Esophagus (tissue), 2 donors: ENCODE data around the gene DNM1L. TPM values are rescaled to one million over a fixed set of nuclear protein-coding genes. Genes with fewer than 3 reads are reported as not detected.

Source experiments
- H3K27ac ChIP-seq, 2 donors: one replicate each; pipeline ENCODE4 v1.5.1; 2013; ENCODE audit warnings: low read depth in 2 of 2, mild to moderate bottlenecking in 2 of 2, inconsistent platforms in 1 of 2, low read length in 1 of 2, moderate library complexity in 1 of 2
- H3K27me3 ChIP-seq, 2 donors: one replicate each; pipeline ENCODE4 v1.6.1; 2013; ENCODE audit warnings: low read length in 2 of 2, control low read depth in 1 of 2, mild to moderate bottlenecking in 1 of 2; ENCODE audit not compliant: insufficient read depth in 2 of 2, control insufficient read depth in 1 of 2
- H3K36me3 ChIP-seq, 2 donors: one replicate each; pipeline ENCODE4 v1.6.1; 2013; ENCODE audit warnings: low read length in 1 of 2; ENCODE audit not compliant: control insufficient read depth in 2 of 2, insufficient read depth in 2 of 2
- H3K4me1 ChIP-seq, 2 donors: one replicate each; pipeline ENCODE4 v1.6.1; 2013; ENCODE audit warnings: low read length in 1 of 2; ENCODE audit not compliant: control insufficient read depth in 2 of 2, insufficient read depth in 2 of 2
- H3K4me3 ChIP-seq, 2 donors: one replicate each; pipeline ENCODE4 v1.5.1; 2013; ENCODE audit warnings: low read length in 2 of 2, mild to moderate bottlenecking in 2 of 2, low read depth in 1 of 2, moderate library complexity in 1 of 2
- H3K9me3 ChIP-seq, 2 donors: one replicate each; pipeline ENCODE4 v1.6.1; 2013; ENCODE audit warnings: mild to moderate bottlenecking in 2 of 2, low read depth in 1 of 2, low read length in 1 of 2, moderate library complexity in 1 of 2; ENCODE audit not compliant: control insufficient read depth in 2 of 2, insufficient read depth in 1 of 2
- WGBS, 2 donors: extraction: QIAGEN DNeasy Blood & Tissue Kit; methylation state at CpG; one replicate each; pipeline ENCODE4 v1.1.7; 2013; 5-methylcytosine and 5-hydroxymethylcytosine counted together
- polyA plus RNA-seq, 2 donors: library from polyadenylated mRNA; stranded (reverse); fragments of 200-250 nt; gene quantifications; one replicate each; pipeline ENCODE4 v1.2.3, GENCODE V29; 2013
- donor health status: healthy with polysubstance abuse.
- donor health status: Bipolar disorder and iron deficiency.

DNM1L gene
- polyA plus RNA-seq, 2 donors = 24.3 to 24.5 TPM

GRCh38 chr12:32662665-32663064, 16.4 kb upstream of the DNM1L start:
- H3K9me3 ChIP-seq = no peaks in the 10 kb centered on the region
- H3K4me3 ChIP-seq = no peak overlapping the region
- H3K27ac ChIP-seq = no peak overlapping the region
- H3K36me3 ChIP-seq = no peaks in the 10 kb centered on the region
- peaks cover 0 to 4% of the 10 kb centered on the region in 2 donors for H3K4me1 ChIP-seq
- WGBS, 2 donors = 90 to 91% methylated on average over 2 of the region's 2 CpGs
- H3K27me3 ChIP-seq = no peaks in the 10 kb centered on the region

- 84 to 87% methylated on average over 14 of the region's 14 CpGs for WGBS, 2 donors
- Histone ChIP-seq H3K4me3 (no peak overlapping the region), H3K27ac (no peak overlapping the region), H3K4me1 (no peaks in the 10 kb centered on the region), H3K36me3 (no peaks in the 10 kb centered on the region), H3K27me3 (no peaks in the 10 kb centered on the region), H3K9me3 (peaks cover 0 to 4% of the 10 kb centered on the region in 2 donors)
Measured at GRCh38 chr12:32666018-32666417, 13.1 kb upstream of the DNM1L start.

GRCh38 chr12:32669584-32669983, 9.5 kb upstream of the DNM1L start:
- no peaks in the 10 kb centered on the region for H3K27me3 ChIP-seq
- no peak overlapping the region for H3K27ac ChIP-seq
- WGBS, 2 donors = 88 to 96% methylated on average over 1 of the region's 1 CpG
- H3K4me3 ChIP-seq = no peak overlapping the region
- peaks cover 0 to 4% of the 10 kb centered on the region in 2 donors for H3K9me3 ChIP-seq
- H3K4me1 ChIP-seq = no peaks in the 10 kb centered on the region
- H3K36me3 ChIP-seq = no peaks in the 10 kb centered on the region

- Histone ChIP-seq H3K4me1 (no peaks in the 10 kb centered on the region), H3K36me3 (no peaks in the 10 kb centered on the region), H3K4me3 (no peak overlapping the region), H3K9me3 (peaks cover 0 to 4% of the 10 kb centered on the region in 2 donors), H3K27ac (no peak overlapping the region), H3K27me3 (no peaks in the 10 kb centered on the region)
- 31 to 33% methylated on average over 11 of the region's 11 CpGs for WGBS, 2 donors
Measured at GRCh38 chr12:32671930-32672780, 6.9 kb upstream of the DNM1L start.

GRCh38 chr12:32679920-32680237, 778 bp downstream of the DNM1L start:
- peak overlapping the region; percentile 91 to 98 for H3K27ac ChIP-seq
- no peaks in the 10 kb centered on the region for H3K36me3 ChIP-seq
- no peaks in the 10 kb centered on the region for H3K9me3 ChIP-seq
- H3K4me1 ChIP-seq = no peaks in the 10 kb centered on the region
- no peaks in the 10 kb centered on the region for H3K27me3 ChIP-seq
- H3K4me3 ChIP-seq = peak overlapping the region; percentile 72 to 83
- 0% methylated on average over 14 of the region's 14 CpGs for WGBS, 2 donors

GRCh38 chr12:32680787-32681186, 1.7 kb downstream of the DNM1L start:
- Histone ChIP-seq H3K27ac (no peak overlapping the region), H3K9me3 (no peaks in the 10 kb centered on the region), H3K4me3 (peak overlapping the region in 1 of 2 donors; percentile 83), H3K27me3 (no peaks in the 10 kb centered on the region), H3K36me3 (no peaks in the 10 kb centered on the region), H3K4me1 (no peaks in the 10 kb centered on the region)

- no peaks in the 10 kb centered on the region for H3K27me3 ChIP-seq
- H3K36me3 ChIP-seq = no peaks in the 10 kb centered on the region
- H3K4me3 ChIP-seq = no peak overlapping the region
- H3K4me1 ChIP-seq = no peaks in the 10 kb centered on the region
- H3K9me3 ChIP-seq = no peaks in the 10 kb centered on the region
- no peak overlapping the region for H3K27ac ChIP-seq
- WGBS, 2 donors = 84 to 85% methylated on average over 11 of the region's 11 CpGs
Measured at GRCh38 chr12:32681272-32681671, 2.2 kb downstream of the DNM1L start.

- no peaks in the 10 kb centered on the region for H3K36me3 ChIP-seq
- WGBS, 2 donors = 91% methylated on average over 1 of the region's 1 CpG
Measured at GRCh38 chr12:32686340-32686739, 7.2 kb downstream of the DNM1L start.

GRCh38 chr12:32688786-32689185, 9.7 kb downstream of the DNM1L start:
- no peaks in the 10 kb centered on the region for H3K36me3 ChIP-seq
- no peaks in the 10 kb centered on the region for H3K9me3 ChIP-seq
- no peak overlapping the region for H3K4me3 ChIP-seq
- no peaks in the 10 kb centered on the region for H3K27me3 ChIP-seq
- H3K27ac ChIP-seq = no peak overlapping the region
- no peaks in the 10 kb centered on the region for H3K4me1 ChIP-seq

More at GRCh38 chr12:32686340-32686739, 7.2 kb downstream of the DNM1L start:
- no peaks in the 10 kb centered on the region for H3K27me3 ChIP-seq
- no peak overlapping the region for H3K27ac ChIP-seq
- H3K9me3 ChIP-seq = no peaks in the 10 kb centered on the region
- no peak overlapping the region for H3K4me3 ChIP-seq
- H3K4me1 ChIP-seq = no peaks in the 10 kb centered on the region

GRCh38 chr12:32690927-32691326, 11.8 kb downstream of the DNM1L start:
- no peaks in the 10 kb centered on the region for H3K4me1 ChIP-seq
- H3K27ac ChIP-seq = no peak overlapping the region
- WGBS, 2 donors = 89 to 98% methylated on average over 8 of the region's 8 CpGs
- H3K9me3 ChIP-seq = no peaks in the 10 kb centered on the region
- no peak overlapping the region for H3K4me3 ChIP-seq
- no peaks in the 10 kb centered on the region for H3K36me3 ChIP-seq
- H3K27me3 ChIP-seq = no peaks in the 10 kb centered on the region
